Measurements from ENCODE around the gene RSPO3. TPM values are rescaled to one million over a fixed set of nuclear protein-coding genes. Genes with fewer than 3 reads are reported as not detected.
"Not testable (repeated sequence)": the region's sequence is repeated elsewhere in the genome, so short reads cannot be mapped to it uniquely, and the experiment has no call there.

Gene RSPO3
- total RNA-seq, 3 donors from 2014 or later (not counting 1 experiment from before 2014, with no cell fraction given), result not detected

GRCh38 chr6:127090051-127090450 lies 28.4 kb upstream of the RSPO3 start:
- DNase-seq, result no peak
- H3K27ac ChIP-seq (ENCODE audit: low read length), result no peak overlapping the region
- H3K27me3 ChIP-seq (ENCODE audit: control insufficient read depth, insufficient read depth, low read length), result no peaks in the 10 kb centered on the region
- ATAC-seq, result no peak
- TF ChIP-seq CTCF (IDR thresholded peaks at IDR 0.05), result no peak
- H3K9me3 ChIP-seq (ENCODE audit: control insufficient read depth, insufficient read depth, low read length), result no peaks in the 10 kb centered on the region
- WGBS (ENCODE audit: insufficient coverage), result no CpG with 5 or more reads among the region's 1 CpG
- H3K27me3 Mint-ChIP-seq (ENCODE audit: low read depth in 2 of 2), result no peaks in the 10 kb centered on the region
- H3K4me1 ChIP-seq (ENCODE audit: control insufficient read depth, insufficient read depth, low read length), result no peaks in the 10 kb centered on the region
- H3K36me3 Mint-ChIP-seq, result no peaks in the 10 kb centered on the region
- H3K9me3 Mint-ChIP-seq, result no peaks in the 10 kb centered on the region
- H3K36me3 ChIP-seq (ENCODE audit: control insufficient read depth, insufficient read depth, low read length), result no peaks in the 10 kb centered on the region
- intact Hi-C loops (cut with micrococcal nuclease), result no loop called here
- no peaks in the 10 kb centered on the region for H3K4me1 Mint-ChIP-seq
- H3K4me3 ChIP-seq (ENCODE audit: low read length), result no peak overlapping the region
- no peak overlapping the region for H3K4me3 Mint-ChIP-seq
- H3K27ac Mint-ChIP-seq, result no peak overlapping the region

- ATAC-seq, result no peak
- no peak overlapping the region for H3K4me3 Mint-ChIP-seq
- no peaks in the 10 kb centered on the region for H3K4me1 Mint-ChIP-seq
- no peak for DNase-seq
- H3K36me3 Mint-ChIP-seq, result no peaks in the 10 kb centered on the region
- H3K27ac Mint-ChIP-seq, result no peak overlapping the region
- H3K4me3 ChIP-seq (ENCODE audit: low read length), result no peak overlapping the region
- TF ChIP-seq CTCF (IDR thresholded peaks at IDR 0.05), result no peak
- H3K36me3 ChIP-seq (ENCODE audit: control insufficient read depth, insufficient read depth, low read length), result no peaks in the 10 kb centered on the region
- no peaks in the 10 kb centered on the region for H3K9me3 ChIP-seq (ENCODE audit: control insufficient read depth, insufficient read depth, low read length)
- no peak overlapping the region for H3K27ac ChIP-seq (ENCODE audit: low read length)
- no peaks in the 10 kb centered on the region for H3K4me1 ChIP-seq (ENCODE audit: control insufficient read depth, insufficient read depth, low read length)
- 77% methylated on average over 3 of the region's 3 CpGs for WGBS (ENCODE audit: insufficient coverage)
- intact Hi-C loops (cut with micrococcal nuclease), result no loop called here
- H3K9me3 Mint-ChIP-seq, result no peaks in the 10 kb centered on the region
- H3K27me3 Mint-ChIP-seq (ENCODE audit: low read depth in 2 of 2), result no peaks in the 10 kb centered on the region
- no peaks in the 10 kb centered on the region for H3K27me3 ChIP-seq (ENCODE audit: control insufficient read depth, insufficient read depth, low read length)
Measured at GRCh38 chr6:127092466-127092865, 26.0 kb upstream of the RSPO3 start.

- DNase-seq (no peak), ATAC-seq (no peak)
- Mint-ChIP-seq H3K4me3 (no peak overlapping the region), H3K27me3 (ENCODE audit: low read depth in 2 of 2) (no peaks in the 10 kb centered on the region), H3K27ac (no peak overlapping the region), H3K36me3 (no peaks in the 10 kb centered on the region), H3K9me3 (no peaks in the 10 kb centered on the region), H3K4me1 (no peaks in the 10 kb centered on the region)
- intact Hi-C loops (cut with micrococcal nuclease), result no loop called here
- H3K36me3 ChIP-seq (ENCODE audit: control insufficient read depth, insufficient read depth, low read length), result no peaks in the 10 kb centered on the region
- no peak overlapping the region for H3K27ac ChIP-seq (ENCODE audit: low read length)
- no peak overlapping the region for H3K4me3 ChIP-seq (ENCODE audit: low read length)
- no peaks in the 10 kb centered on the region for H3K4me1 ChIP-seq (ENCODE audit: control insufficient read depth, insufficient read depth, low read length)
- no peaks in the 10 kb centered on the region for H3K9me3 ChIP-seq (ENCODE audit: control insufficient read depth, insufficient read depth, low read length)
- TF ChIP-seq CTCF (IDR thresholded peaks at IDR 0.05), result no peak
- WGBS (ENCODE audit: insufficient coverage), result no CpG with 5 or more reads among the region's 1 CpG
- H3K27me3 ChIP-seq (ENCODE audit: control insufficient read depth, insufficient read depth, low read length), result no peaks in the 10 kb centered on the region
Measured at GRCh38 chr6:127094791-127095190, 23.7 kb upstream of the RSPO3 start.

- Histone ChIP-seq H3K4me1 (ENCODE audit: control insufficient read depth, insufficient read depth, low read length) (no peaks in the 10 kb centered on the region), H3K27ac (ENCODE audit: low read length) (no peak overlapping the region), H3K27me3 (ENCODE audit: control insufficient read depth, insufficient read depth, low read length) (no peaks in the 10 kb centered on the region), H3K4me3 (ENCODE audit: low read length) (no peak overlapping the region), H3K9me3 (ENCODE audit: control insufficient read depth, insufficient read depth, low read length) (no peaks in the 10 kb centered on the region), H3K36me3 (ENCODE audit: control insufficient read depth, insufficient read depth, low read length) (no peaks in the 10 kb centered on the region)
- H3K36me3 Mint-ChIP-seq, result no peaks in the 10 kb centered on the region
- no peak overlapping the region for H3K27ac Mint-ChIP-seq
- WGBS (ENCODE audit: insufficient coverage), result 87% methylated on average over 5 of the region's 5 CpGs
- DNase-seq, result no peak
- no peaks in the 10 kb centered on the region for H3K4me1 Mint-ChIP-seq
- TF ChIP-seq CTCF (IDR thresholded peaks at IDR 0.05), result no peak
- intact Hi-C loops (cut with micrococcal nuclease), result no loop called here
- H3K4me3 Mint-ChIP-seq, result no peak overlapping the region
- no peak for ATAC-seq
- H3K27me3 Mint-ChIP-seq (ENCODE audit: low read depth in 2 of 2), result no peaks in the 10 kb centered on the region
- H3K9me3 Mint-ChIP-seq, result no peaks in the 10 kb centered on the region
Measured at GRCh38 chr6:127096167-127096566, 22.3 kb upstream of the RSPO3 start.

GRCh38 chr6:127097442-127097841 lies 21.0 kb upstream of the RSPO3 start:
- 66% methylated on average over 3 of the region's 5 CpGs for WGBS (ENCODE audit: insufficient coverage)
- intact Hi-C loops (cut with micrococcal nuclease); H3K27me3 ChIP-seq (ENCODE audit: control insufficient read depth, insufficient read depth, low read length); H3K36me3 Mint-ChIP-seq; H3K4me3 ChIP-seq (ENCODE audit: low read length); H3K4me1 ChIP-seq (ENCODE audit: control insufficient read depth, insufficient read depth, low read length); H3K27ac Mint-ChIP-seq; ATAC-seq; H3K4me3 Mint-ChIP-seq; H3K36me3 ChIP-seq (ENCODE audit: control insufficient read depth, insufficient read depth, low read length); H3K27ac ChIP-seq (ENCODE audit: low read length); H3K27me3 Mint-ChIP-seq (ENCODE audit: low read depth in 2 of 2); H3K4me1 Mint-ChIP-seq; H3K9me3 ChIP-seq (ENCODE audit: control insufficient read depth, insufficient read depth, low read length); DNase-seq; H3K9me3 Mint-ChIP-seq: not testable (repeated sequence)

All from natural killer cell (primary cell).